DMS 273 (cell line): ENCODE measurements around the gene BMP8B.
"Not testable (repeated sequence)": the region's sequence is repeated elsewhere in the genome, so short reads cannot be mapped to it uniquely, and the experiment has no call there.

Source experiments
- DNase-seq: peaks from one replicate; lab custom pipeline; 2025; ENCODE audit not compliant: unreplicated experiment; lab: John Stamatoyannopoulos, UW

The BMP8B gene

GRCh38 chr1:39816415-39817090 lies 27.9 kb upstream of the BMP8B start:
- DNase-seq = peak; percentile 100

- DNase-seq = no peak
These were observed 24.2 kb upstream of the BMP8B start for GRCh38 chr1:39812913-39813312.

DNA sequence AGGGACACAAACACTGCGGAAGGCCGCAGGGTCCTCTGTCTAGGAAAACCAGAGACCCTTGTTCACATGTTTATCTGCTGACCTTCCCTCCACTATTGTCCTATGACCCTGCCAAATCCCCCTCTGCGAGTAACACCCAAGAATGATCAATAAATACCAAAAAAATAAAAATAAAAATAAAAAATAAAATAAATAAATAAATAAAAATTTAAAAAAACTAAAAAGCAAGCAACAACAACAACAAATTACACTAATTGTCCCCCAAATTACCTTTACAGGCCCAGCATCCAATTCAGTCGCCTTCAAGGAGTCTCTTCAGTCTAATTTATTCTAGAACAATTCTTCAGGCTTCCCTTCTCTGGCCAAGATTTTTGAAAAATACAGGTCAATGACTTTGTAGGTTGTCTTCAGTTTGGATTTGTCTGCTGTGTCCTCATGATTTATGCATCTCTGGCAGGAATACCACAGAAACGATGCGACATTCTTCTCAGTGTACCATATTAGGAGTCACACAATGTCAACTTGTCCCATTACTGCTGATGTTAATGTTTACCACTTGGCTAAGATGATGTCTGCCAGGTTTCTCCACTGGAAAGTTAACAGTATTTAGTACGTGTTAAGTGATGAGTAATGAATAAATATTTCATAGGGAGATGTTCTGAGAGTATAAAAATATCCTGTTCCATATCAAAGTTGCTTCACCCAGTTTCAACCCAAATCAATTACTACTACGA lies 20.3 kb upstream of the BMP8B start:
- no peak for DNase-seq

DNA sequence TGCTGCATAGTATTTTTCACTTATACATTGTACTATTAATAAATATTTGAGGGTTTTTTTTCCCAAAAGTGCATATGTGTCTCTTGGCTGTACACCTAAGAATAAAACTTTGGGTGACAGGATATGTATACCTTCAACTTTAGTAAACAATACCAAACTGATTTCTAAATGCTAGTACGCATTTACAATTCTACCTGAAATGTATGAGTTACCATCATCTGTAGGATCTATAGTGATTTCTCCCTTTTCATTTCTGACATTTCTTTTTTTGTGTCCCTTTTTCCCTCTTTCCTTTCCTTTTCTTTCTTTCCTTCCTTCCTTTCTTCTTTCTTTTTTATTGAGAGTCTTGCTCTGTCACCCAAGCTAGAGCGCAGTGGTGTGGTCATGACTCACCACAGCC lies 16.7 kb upstream of the BMP8B start:
- DNase-seq = no peak

- no peak for DNase-seq
These were observed 14.0 kb upstream of the BMP8B start for GRCh38 chr1:39802496-39803260.

- DNase-seq = no peak
These were observed 11.8 kb upstream of the BMP8B start for GRCh38 chr1:39800471-39800835.

GRCh38 chr1:39799770-39800470 lies 11.3 kb upstream of the BMP8B start:
- peak; percentile 100 for DNase-seq

GRCh38 chr1:39798859-39799769 lies 10.4 kb upstream of the BMP8B start:
- peak; percentile 95 for DNase-seq

DNA sequence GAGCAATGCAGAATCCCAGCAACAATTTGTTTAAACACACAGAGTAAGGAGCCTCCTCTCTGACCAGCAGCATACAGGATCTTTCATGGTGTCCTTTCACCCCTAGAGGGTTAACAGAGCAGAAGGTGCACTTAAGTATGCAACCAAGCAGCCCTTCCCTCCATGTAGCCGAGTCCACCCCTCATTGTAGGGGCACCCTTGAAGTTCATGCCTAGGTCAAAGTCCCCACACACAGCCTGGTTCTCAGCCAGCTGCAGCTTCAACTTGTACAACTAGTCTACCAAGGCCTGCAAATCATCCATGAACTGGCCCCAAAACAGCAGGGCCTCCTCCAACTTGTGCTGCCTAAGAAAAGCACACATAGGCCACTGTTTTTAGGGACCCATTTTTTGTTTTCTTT lies 7.0 kb upstream of the BMP8B start:
- no peak for DNase-seq

- no peak for DNase-seq
These were observed 3.2 kb upstream of the BMP8B start for GRCh38 chr1:39791838-39792237.

DNA sequence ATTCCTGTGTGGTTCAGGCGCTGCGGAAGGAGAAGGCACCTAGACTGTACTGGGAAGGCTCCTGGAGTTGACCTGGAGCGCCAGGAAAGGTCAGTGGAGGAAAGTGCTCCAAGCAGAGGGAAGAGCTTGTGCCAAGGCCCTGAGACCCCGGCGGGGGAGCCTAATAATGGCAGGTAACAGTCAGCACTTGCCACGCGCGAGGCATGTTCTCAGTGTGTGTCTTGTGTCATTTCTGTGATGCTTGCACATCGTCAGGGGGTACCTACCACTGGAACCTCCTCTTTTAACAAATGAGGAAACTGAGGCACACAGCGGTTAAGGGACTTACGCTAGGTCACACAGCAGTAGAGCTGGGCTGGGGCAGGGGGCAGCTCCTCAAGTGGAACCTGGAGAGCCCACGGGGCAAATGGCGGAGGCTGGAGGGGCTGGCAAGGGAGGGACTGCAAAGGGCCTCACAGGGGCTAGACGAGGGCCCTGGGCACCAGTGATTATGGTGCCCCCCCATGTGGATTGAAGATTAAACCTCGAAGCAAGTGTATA lies 976 bp upstream of the BMP8B start:
- no peak for DNase-seq

DNA sequence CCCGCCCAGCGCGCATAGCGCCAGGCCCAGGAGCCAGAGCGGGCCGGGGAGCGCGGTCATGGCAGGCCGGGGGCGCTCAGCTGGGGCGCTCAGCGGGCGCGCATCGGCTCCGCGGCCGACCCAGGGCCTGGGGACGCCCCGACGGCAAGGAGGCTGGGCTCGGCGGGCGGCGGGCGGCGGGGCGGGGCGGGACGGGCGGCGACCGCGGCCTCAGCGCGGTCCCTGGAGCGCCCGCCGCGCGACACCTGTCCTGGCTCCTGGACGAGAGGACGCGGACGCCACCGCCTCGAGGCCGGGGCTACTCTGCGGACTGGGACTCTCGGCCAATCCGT lies 273 bp downstream of the BMP8B start:
- DNase-seq = peak; percentile 99

DNA sequence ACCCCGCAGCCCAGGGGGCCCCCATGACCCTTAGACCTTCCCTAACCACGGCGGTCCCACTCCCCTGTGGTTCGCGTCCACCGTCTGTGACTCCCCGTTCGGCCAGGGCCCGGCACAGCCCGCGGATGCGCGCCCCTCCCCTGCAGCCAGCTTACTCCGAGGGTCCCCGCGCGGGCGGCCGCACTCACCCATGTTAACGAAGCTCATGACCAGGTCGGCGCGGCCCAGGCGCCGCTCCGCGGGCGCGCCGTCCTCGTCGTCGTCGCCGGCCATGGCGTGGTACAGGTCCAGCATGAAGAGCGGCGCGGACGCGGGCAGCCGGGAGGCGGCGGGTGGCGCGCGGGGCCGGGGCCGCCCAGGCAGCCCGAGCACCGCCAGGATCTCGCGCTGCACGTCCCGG lies 701 bp downstream of the BMP8B start:
- DNase-seq = not testable (repeated sequence)

- no peak for DNase-seq
These were observed 1.2 kb downstream of the BMP8B start for GRCh38 chr1:39787468-39787867.

- DNase-seq = not testable (repeated sequence)
These were observed 1.6 kb downstream of the BMP8B start for GRCh38 chr1:39787108-39787375.

- not testable (repeated sequence) for DNase-seq
These were observed 2.2 kb downstream of the BMP8B start for GRCh38 chr1:39786303-39787107.

GRCh38 chr1:39782685-39783084 lies 6.0 kb downstream of the BMP8B start:
- DNase-seq = not testable (repeated sequence)

DNA sequence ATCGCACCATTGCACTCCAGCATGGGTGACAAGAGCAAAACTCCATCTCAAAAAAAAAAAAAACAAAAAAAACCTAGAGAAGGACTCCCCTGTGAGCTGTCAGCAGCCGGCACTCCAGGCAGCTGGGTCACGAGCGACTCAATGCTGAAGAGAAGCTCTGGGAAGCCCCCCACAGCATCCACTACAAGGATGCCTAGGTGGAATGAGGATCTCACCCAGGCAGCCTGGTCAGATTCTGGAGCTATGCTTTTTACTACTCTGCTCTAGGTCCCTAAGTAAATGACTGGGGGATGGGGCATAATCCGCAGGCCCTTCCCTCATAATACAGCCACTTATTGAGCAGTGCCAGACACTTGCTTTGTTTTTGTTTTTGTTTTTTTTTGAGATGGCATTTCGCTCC lies 6.6 kb downstream of the BMP8B start:
- no peak for DNase-seq

DNA sequence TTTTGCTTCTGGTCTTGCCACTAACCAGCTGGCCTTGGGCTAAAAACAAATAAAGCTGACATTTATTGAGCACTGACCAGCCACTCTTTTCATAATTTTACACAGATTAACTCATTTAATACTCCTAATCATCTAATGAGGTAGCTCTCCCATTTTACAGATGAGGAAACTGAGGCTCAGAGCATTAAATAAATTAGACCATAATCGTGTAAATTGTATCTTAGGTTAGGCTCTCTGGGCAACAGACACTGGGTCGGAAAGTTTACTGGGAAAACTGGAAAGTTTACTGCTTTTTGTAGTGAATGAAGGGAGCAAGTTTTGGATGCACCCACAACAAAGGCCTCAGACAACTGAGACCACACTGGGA lies 7.3 kb downstream of the BMP8B start:
- no peak for DNase-seq

DNA sequence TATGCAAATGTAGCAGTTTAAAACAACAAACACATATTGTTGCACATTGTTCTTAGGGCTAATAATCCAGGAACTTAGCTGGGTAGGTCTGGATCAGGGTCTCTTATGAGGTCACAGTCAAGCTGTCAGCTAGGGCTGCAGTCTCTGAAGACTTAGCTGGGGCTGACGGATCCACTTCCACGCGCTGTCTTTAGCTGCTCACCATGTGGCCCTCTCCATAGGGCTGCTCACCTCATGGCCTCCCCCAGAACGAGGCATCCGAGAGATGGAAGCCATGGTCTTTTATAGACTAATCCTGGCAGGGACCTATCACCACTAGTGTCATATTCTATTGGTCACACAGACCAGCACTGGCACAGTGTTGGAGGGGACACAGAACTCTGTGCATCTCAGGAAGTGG lies 8.8 kb downstream of the BMP8B start:
- DNase-seq = no peak
